ENCODE data around the gene SF3B3.
"Not testable (repeated sequence)": the region's sequence is repeated elsewhere in the genome, so short reads cannot be mapped to it uniquely, and the experiment has no call there.

SF3B3 gene

GRCh38 chr16:70577256-70577698 is 53.7 kb downstream of the SF3B3 start:
- H3K9ac ChIP-seq (ENCODE audit: low read depth, low read length): no peak overlapping the region
- no peak overlapping the region for H3K4me3 ChIP-seq (ENCODE audit: low read depth, low read length)
- peaks cover 32% of the 10 kb centered on the region for H3K36me3 ChIP-seq (ENCODE audit: control insufficient read depth, insufficient read depth, low read length)
- 0 out of 2 replicates have a peak, but pooled peaks cover 3% of the 10 kb centered on the region for H3K4me1 ChIP-seq (ENCODE audit: control insufficient read depth, insufficient read depth, low read length)
- H3K27me3 ChIP-seq (ENCODE audit: control insufficient read depth, insufficient read depth, low read length): no peaks in the 10 kb centered on the region
- H3K9me3 ChIP-seq (ENCODE audit: control insufficient read depth, insufficient read depth, low read length): no peaks in the 10 kb centered on the region
- no peak overlapping the region for H3K27ac ChIP-seq (ENCODE audit: low read depth, low read length)

- H3K27ac ChIP-seq (ENCODE audit: low read depth, low read length): no peak overlapping the region
- no peak overlapping the region for H3K4me3 ChIP-seq (ENCODE audit: low read depth, low read length)
- 0 out of 2 replicates have a peak, but pooled peaks cover 3% of the 10 kb centered on the region for H3K4me1 ChIP-seq (ENCODE audit: control insufficient read depth, insufficient read depth, low read length)
- no peak overlapping the region for H3K9ac ChIP-seq (ENCODE audit: low read depth, low read length)
- no peaks in the 10 kb centered on the region for H3K27me3 ChIP-seq (ENCODE audit: control insufficient read depth, insufficient read depth, low read length)
- H3K36me3 ChIP-seq (ENCODE audit: control insufficient read depth, insufficient read depth, low read length): peaks cover 25% of the 10 kb centered on the region
- no peaks in the 10 kb centered on the region for H3K9me3 ChIP-seq (ENCODE audit: control insufficient read depth, insufficient read depth, low read length)
Measured at GRCh38 chr16:70578035-70578434, 54.4 kb downstream of the SF3B3 start.

- Histone ChIP-seq H3K36me3 (ENCODE audit: control insufficient read depth, insufficient read depth, low read length) (peaks cover 13% of the 10 kb centered on the region), H3K27ac (ENCODE audit: low read depth, low read length) (no peak overlapping the region), H3K4me1 (ENCODE audit: control insufficient read depth, insufficient read depth, low read length) (0 out of 2 replicates have a peak, but pooled peaks cover 3% of the 10 kb centered on the region), H3K4me3 (ENCODE audit: low read depth, low read length) (no peak overlapping the region), H3K9me3 (ENCODE audit: control insufficient read depth, insufficient read depth, low read length) (no peaks in the 10 kb centered on the region), H3K27me3 (ENCODE audit: control insufficient read depth, insufficient read depth, low read length) (no peaks in the 10 kb centered on the region), H3K9ac (ENCODE audit: low read depth, low read length) (no peak overlapping the region)
Measured at GRCh38 chr16:70579248-70579647, 55.6 kb downstream of the SF3B3 start.

GRCh38 chr16:70579648-70580630 is 56.3 kb downstream of the SF3B3 start:
- no peaks in the 10 kb centered on the region for H3K27me3 ChIP-seq (ENCODE audit: control insufficient read depth, insufficient read depth, low read length)
- H3K36me3 ChIP-seq (ENCODE audit: control insufficient read depth, insufficient read depth, low read length): peaks cover 6% of the 10 kb centered on the region
- 0 out of 2 replicates have a peak, but pooled peaks cover 3% of the 10 kb centered on the region for H3K4me1 ChIP-seq (ENCODE audit: control insufficient read depth, insufficient read depth, low read length)
- H3K4me3 ChIP-seq (ENCODE audit: low read depth, low read length): no peak overlapping the region
- no peak overlapping the region for H3K9ac ChIP-seq (ENCODE audit: low read depth, low read length)
- H3K9me3 ChIP-seq (ENCODE audit: control insufficient read depth, insufficient read depth, low read length): no peaks in the 10 kb centered on the region
- no peak overlapping the region for H3K27ac ChIP-seq (ENCODE audit: low read depth, low read length)

- Histone ChIP-seq H3K4me1 (ENCODE audit: control insufficient read depth, insufficient read depth, low read length) (no peaks in the 10 kb centered on the region), H3K27ac (ENCODE audit: low read depth, low read length) (no peak overlapping the region), H3K9me3 (ENCODE audit: control insufficient read depth, insufficient read depth, low read length) (no peaks in the 10 kb centered on the region), H3K36me3 (ENCODE audit: control insufficient read depth, insufficient read depth, low read length) (no peaks in the 10 kb centered on the region), H3K27me3 (ENCODE audit: control insufficient read depth, insufficient read depth, low read length) (no peaks in the 10 kb centered on the region), H3K4me3 (ENCODE audit: low read depth, low read length) (no peak overlapping the region), H3K9ac (ENCODE audit: low read depth, low read length) (no peak overlapping the region)
Measured at GRCh38 chr16:70582280-70582978, 58.8 kb downstream of the SF3B3 start.

- H3K4me3 ChIP-seq (ENCODE audit: low read depth, low read length): no peak overlapping the region
- no peaks in the 10 kb centered on the region for H3K9me3 ChIP-seq (ENCODE audit: control insufficient read depth, insufficient read depth, low read length)
- no peaks in the 10 kb centered on the region for H3K36me3 ChIP-seq (ENCODE audit: control insufficient read depth, insufficient read depth, low read length)
- no peaks in the 10 kb centered on the region for H3K4me1 ChIP-seq (ENCODE audit: control insufficient read depth, insufficient read depth, low read length)
- H3K27me3 ChIP-seq (ENCODE audit: control insufficient read depth, insufficient read depth, low read length): no peaks in the 10 kb centered on the region
- no peak overlapping the region for H3K9ac ChIP-seq (ENCODE audit: low read depth, low read length)
- H3K27ac ChIP-seq (ENCODE audit: low read depth, low read length): no peak overlapping the region
Measured at GRCh38 chr16:70586731-70587130, 63.1 kb downstream of the SF3B3 start.

GRCh38 chr16:70588565-70588964 is 64.9 kb downstream of the SF3B3 start:
- no peak overlapping the region for H3K9ac ChIP-seq (ENCODE audit: low read depth, low read length)
- H3K36me3 ChIP-seq (ENCODE audit: control insufficient read depth, insufficient read depth, low read length): no peaks in the 10 kb centered on the region
- H3K4me3 ChIP-seq (ENCODE audit: low read depth, low read length): no peak overlapping the region
- no peak overlapping the region for H3K27ac ChIP-seq (ENCODE audit: low read depth, low read length)
- no peaks in the 10 kb centered on the region for H3K9me3 ChIP-seq (ENCODE audit: control insufficient read depth, insufficient read depth, low read length)
- H3K4me1 ChIP-seq (ENCODE audit: control insufficient read depth, insufficient read depth, low read length): no peaks in the 10 kb centered on the region
- H3K27me3 ChIP-seq (ENCODE audit: control insufficient read depth, insufficient read depth, low read length): no peaks in the 10 kb centered on the region

- H3K27me3 ChIP-seq (ENCODE audit: control insufficient read depth, insufficient read depth, low read length); H3K27ac ChIP-seq (ENCODE audit: low read depth, low read length); H3K9me3 ChIP-seq (ENCODE audit: control insufficient read depth, insufficient read depth, low read length); H3K4me3 ChIP-seq (ENCODE audit: low read depth, low read length); H3K4me1 ChIP-seq (ENCODE audit: control insufficient read depth, insufficient read depth, low read length); H3K36me3 ChIP-seq (ENCODE audit: control insufficient read depth, insufficient read depth, low read length); H3K9ac ChIP-seq (ENCODE audit: low read depth, low read length): not testable (repeated sequence)
Measured at GRCh38 chr16:70589416-70589815, 65.8 kb downstream of the SF3B3 start.

- Histone ChIP-seq H3K4me3 (ENCODE audit: low read depth, low read length) (no peak overlapping the region), H3K9me3 (ENCODE audit: control insufficient read depth, insufficient read depth, low read length) (no peaks in the 10 kb centered on the region), H3K36me3 (ENCODE audit: control insufficient read depth, insufficient read depth, low read length) (no peaks in the 10 kb centered on the region), H3K27ac (ENCODE audit: low read depth, low read length) (no peak overlapping the region), H3K4me1 (ENCODE audit: control insufficient read depth, insufficient read depth, low read length) (no peaks in the 10 kb centered on the region), H3K27me3 (ENCODE audit: control insufficient read depth, insufficient read depth, low read length) (no peaks in the 10 kb centered on the region), H3K9ac (ENCODE audit: low read depth, low read length) (no peak overlapping the region)
Measured at GRCh38 chr16:70589998-70590471, 66.4 kb downstream of the SF3B3 start.

GRCh38 chr16:70590722-70591415 is 67.3 kb downstream of the SF3B3 start:
- H3K9me3 ChIP-seq (ENCODE audit: control insufficient read depth, insufficient read depth, low read length): no peaks in the 10 kb centered on the region
- H3K4me3 ChIP-seq (ENCODE audit: low read depth, low read length): no peak overlapping the region
- H3K27me3 ChIP-seq (ENCODE audit: control insufficient read depth, insufficient read depth, low read length): no peaks in the 10 kb centered on the region
- H3K36me3 ChIP-seq (ENCODE audit: control insufficient read depth, insufficient read depth, low read length): no peaks in the 10 kb centered on the region
- H3K4me1 ChIP-seq (ENCODE audit: control insufficient read depth, insufficient read depth, low read length): no peaks in the 10 kb centered on the region
- no peak overlapping the region for H3K27ac ChIP-seq (ENCODE audit: low read depth, low read length)
- H3K9ac ChIP-seq (ENCODE audit: low read depth, low read length): no peak overlapping the region
